HG03442 (cell line): Measurements from ENCODE around the gene CHST6.
A peak's percentile ranks its signal among the peaks of the same experiment; 100 is the strongest.
"Not testable (repeated sequence)": the region's sequence is repeated elsewhere in the genome, so short reads cannot be mapped to it uniquely, and the experiment has no call there.

ENCODE experiments used
- ATAC-seq: cut with Tn5 transposase; IDR thresholded peaks from one replicate; pipeline ENCODE4 v1.9.1; 2021; ENCODE audit warnings: mild to moderate bottlenecking, moderate library complexity; ENCODE audit not compliant: unreplicated experiment

CHST6 gene

DNA sequence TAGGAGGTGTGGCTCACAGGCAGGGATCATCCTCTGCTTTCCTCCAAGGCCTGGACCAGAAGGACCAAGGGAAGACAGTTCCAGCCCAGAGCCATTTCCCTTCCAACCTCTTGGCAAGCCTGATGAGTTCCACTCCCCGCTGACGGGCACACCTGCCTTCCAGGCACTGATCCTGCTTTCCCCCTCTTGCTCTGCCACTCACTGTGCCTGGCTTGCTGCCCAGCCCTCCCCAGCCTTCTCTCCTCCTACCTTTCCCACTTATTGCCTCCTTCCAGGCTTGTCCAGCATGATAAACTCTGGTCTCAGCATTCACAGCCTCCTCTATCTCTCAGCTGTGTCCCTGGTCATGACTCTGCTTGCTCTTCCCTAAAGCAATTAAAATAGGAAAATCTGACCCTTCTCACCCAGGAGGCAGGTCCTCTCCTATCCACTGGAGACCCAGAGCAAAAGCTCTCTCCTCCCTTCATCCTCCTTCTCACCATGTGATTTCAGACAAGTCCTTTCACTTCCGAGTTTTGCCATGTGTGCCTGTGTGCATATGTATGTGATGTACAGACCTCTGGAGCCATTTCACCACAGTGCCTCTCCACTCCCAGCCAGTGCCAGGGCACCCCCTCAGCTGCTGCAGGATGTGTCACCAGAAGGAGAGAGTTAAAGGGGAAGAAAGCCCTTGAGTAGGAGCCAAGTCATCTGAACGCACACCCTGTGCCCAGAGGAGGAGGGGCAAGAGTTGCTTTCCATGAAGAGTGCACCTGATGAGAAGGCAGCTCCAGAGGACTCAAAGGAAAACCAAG lies 17.4 kb downstream of the CHST6 start:
- ATAC-seq = peak; percentile 57

- ATAC-seq = no peak
Measured at GRCh38 chr16:75476817-75477216, 18.4 kb downstream of the CHST6 start.

DNA sequence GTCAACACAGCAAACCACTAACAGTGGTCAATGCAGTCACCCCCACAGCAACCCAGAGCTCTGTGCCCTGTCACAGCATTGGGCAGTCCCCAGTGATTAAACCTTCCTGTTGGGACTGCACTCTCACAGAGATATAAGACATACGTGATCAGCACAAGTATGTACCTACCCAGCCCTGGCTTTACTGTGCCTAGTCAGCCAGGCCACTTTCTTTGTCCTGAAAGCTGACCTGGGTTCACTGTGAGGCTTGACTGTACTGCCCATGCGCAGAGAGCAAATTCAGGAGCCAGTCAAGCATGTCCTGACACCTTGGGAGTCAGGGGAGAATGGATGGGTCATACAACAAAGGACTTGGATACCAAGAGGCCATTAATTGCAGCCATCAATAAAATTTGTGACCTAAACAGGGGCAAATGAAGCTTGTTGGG lies 19.8 kb downstream of the CHST6 start:
- ATAC-seq = no peak

DNA sequence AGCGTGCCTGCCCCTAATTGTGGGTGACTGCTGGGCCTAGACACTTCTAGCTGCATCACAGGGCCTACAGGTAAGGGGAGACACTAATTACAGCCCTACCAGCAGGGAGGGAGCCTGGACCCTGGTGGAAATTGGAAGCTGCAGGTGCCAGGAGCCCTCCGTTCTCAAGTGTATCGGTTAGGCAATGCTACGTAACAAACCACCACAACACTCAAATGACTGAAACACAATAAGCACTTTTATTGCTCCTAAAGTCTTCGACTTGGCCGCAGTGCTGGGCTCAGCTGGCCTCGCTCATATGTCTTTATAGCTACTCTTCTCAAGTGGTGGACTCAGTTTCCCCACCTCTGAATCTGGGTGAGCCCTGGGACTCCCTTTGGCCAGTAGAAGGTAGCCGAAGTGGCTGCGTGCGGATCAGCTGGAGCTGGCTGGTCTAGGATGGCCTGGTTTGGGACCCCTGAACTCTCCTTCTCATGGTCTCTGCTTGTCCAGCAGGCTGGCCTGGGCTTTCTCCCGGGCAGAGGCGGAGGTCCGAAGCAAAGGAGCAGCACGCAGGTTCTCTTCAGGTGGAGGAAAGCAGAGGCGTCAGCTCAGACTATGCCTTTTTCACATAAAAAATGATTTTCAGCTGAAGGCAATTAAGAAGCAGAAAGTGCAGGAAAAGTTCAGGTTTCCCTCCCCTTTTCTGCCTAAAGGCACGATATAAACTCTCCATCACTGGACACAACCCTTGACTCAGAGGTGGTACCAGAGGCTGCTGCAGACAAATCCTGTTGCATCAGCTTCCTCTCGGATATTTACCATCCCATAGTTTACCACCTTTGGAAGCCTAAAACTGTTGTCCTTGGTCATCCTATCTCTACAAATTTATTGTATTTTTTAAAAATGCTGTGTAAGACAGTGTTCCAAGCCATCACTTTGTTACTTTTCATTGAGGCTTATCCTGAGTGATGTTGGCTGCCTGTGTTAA lies 22.0 kb downstream of the CHST6 start:
- ATAC-seq = no peak

DNA sequence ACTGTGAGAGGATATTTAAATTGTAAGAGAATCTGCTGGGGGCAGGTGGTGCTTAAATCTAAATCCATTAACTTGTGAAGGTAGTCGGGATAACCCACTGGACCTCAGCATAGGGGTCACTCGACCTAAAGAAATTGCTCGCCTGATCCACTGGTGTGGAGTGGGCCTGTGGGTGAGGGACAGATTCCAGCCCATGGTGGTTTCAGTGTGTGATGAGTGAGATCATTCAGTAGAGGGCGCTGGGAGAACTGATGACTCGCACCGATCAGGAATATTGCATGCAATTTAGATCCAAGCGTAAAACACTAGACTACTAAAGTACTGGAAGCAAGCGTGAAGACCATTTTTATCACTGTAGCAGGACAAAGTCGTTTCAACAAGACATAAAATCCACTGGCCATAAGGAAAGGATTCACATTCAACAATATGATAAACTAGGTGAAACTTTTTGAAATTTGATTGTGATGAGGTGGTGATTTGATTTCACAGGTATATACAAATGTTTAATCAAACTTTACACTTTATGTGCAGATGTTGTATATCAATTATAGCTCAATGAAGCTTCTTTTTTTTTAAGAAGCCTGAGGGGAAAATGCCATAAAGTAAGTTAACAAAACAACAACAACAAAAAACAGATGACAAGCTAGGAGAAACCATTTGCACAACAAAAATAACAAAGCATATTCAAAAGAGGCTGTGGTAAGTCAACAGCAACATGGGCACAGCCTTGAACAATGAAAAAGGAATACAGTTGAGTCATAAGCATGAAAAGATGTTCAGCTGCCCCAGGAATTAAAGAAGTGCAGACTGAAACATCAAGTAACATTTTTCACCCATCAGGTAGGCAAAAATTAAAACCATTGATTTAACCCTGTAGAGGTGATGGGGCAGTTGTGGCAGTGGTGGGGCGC lies 23.3 kb downstream of the CHST6 start:
- peak; percentile 77 for ATAC-seq

GRCh38 chr16:75466760-75467159 lies 28.5 kb downstream of the CHST6 start:
- no peak for ATAC-seq

DNA sequence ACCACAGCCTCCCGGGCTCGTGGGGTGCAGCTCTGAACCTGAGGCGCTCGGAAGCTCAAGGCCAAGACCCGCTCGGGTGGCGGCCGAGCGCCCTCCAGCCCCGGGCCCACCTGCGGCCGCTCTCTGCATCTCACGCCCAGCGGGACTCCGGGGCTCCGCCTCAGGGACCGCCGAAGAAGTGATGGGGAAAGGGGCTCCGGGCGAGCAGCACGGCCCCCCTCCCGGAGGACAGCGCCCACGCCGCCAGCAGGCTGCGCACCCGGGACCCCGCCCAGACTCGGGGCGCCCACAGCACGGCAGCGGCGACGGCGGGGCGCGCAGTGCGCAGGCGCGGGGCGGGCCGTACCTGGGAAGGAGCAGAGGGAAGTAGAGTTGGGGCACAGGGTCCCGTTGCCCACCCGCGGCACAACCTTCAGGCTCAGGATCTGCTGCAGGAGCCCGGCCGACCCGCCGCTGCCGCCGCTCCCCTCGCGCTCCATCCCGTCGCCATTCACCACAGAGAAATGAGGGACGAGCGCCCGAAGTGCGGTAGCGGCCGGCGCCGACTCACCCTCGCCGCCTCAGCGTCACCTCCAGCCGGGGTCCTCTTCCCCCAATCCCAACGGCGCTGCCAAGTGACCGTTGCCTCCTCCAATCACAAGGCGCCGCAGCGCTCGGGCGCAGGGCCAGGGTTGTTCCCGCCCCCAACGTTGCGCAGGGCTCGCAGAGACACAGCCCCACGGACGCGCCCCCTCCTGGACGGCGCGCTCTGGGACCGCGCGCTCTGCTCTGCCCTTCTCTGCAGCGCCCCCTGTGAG lies 30.9 kb downstream of the CHST6 start, which contains the start of gene TMEM170A:
Gene TMEM170A, minus strand, starts transcription at position 568 of the 797 bp plus-strand sequence. Its CDS starts 89 bp downstream, at position 479.
- ATAC-seq = peak; percentile 89

DNA sequence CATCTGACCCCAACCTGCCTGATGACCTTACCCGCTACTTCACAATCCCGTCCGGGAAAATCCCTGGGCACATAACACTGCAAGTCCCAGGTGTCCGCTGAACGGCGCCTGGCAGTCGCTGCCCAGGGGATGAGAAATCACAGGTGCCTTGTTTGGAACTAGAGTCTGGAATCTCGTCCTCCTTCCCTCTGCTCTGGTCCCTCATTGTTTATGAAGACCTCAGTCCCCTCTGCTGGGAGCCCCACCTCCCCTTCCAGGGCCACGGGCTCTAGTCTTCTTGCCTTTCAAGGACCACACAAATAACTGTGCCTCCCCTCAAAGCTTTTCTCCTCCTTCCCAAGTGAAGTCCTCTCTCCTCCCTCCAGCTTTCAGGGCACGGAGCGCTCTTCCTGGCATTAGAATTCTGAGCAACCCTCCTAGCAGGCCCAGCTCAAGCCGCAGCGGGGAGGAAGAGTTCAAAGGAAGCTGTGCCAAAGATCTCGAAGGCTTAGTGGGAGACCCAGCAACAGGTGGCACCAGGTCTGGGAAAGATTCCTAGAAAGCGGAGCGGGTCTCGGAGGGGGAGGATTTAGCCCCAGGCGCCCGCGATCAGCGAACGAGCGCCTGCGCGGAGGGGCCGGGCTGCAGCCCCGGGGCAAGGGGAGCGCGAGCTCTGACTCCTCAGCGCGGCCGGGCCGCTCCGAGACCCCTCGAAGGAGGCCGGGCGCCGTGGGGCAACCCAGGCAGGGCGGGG lies 31.7 kb downstream of the CHST6 start:
- ATAC-seq = peak; percentile 4

DNA sequence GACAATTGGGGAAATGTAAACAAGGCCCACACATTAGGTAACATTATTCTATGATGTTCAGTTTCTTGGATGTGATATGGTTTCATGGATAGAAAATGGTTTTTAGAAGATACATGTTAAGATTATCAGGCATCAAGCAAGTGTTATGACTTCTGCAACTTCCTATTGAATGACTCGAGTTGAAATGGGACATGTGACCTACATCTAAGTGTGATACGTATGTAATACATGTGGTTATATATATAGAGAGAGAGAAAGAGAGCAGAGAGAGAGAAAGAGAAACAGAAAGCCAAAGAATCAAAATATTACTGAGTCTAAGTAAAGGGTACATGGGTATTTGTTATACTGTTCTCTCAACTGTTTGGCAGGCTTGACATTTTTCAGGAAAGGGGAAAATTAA lies 32.4 kb downstream of the CHST6 start:
- peak; percentile 21 for ATAC-seq

- ATAC-seq = no peak
Measured at GRCh38 chr16:75461575-75461974, 33.7 kb downstream of the CHST6 start.

- no peak for ATAC-seq
Measured at GRCh38 chr16:75460446-75460845, 34.8 kb downstream of the CHST6 start.

- no peak for ATAC-seq
Measured at GRCh38 chr16:75459691-75460090, 35.5 kb downstream of the CHST6 start.

GRCh38 chr16:75458439-75458838 lies 36.8 kb downstream of the CHST6 start:
- ATAC-seq = no peak

DNA sequence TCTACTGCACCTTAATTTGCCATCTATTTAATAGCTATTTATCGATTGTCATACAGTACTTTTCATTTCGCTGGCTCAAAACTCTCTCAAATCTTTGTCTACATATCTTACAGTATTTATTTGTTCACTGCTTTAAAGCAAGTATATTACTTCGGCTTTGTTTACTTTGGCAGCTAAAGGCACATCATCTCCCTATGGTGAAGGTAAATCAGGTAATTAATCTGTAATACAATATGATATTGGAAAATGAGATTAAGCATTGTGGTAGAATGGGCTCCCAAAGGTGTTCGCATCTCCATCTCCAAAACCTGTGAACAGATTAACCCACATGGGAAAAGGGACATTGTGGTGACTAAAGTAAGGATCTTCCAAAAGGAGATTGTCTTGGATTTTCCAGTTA lies 37.2 kb downstream of the CHST6 start:
- no peak for ATAC-seq

- ATAC-seq = no peak
Measured at GRCh38 chr16:75457485-75458021, 37.7 kb downstream of the CHST6 start.

GRCh38 chr16:75456971-75457370 lies 38.3 kb downstream of the CHST6 start:
- ATAC-seq = no peak

- ATAC-seq = not testable (repeated sequence)
Measured at GRCh38 chr16:75456486-75456885, 38.8 kb downstream of the CHST6 start.

GRCh38 chr16:75455677-75456076 lies 39.6 kb downstream of the CHST6 start:
- ATAC-seq = no peak
